Transverse colon (tissue), 4 donors: ENCODE measurements around the gene OR6M1. TPM values are rescaled to one million over a fixed set of nuclear protein-coding genes. Genes with fewer than 3 reads are reported as not detected.

ENCODE experiments used
- DNase-seq: peaks from one replicate; pipeline ENCODE4 v3.0.0-alpha.2; 2019
- H3K27ac ChIP-seq, 4 donors: fragments of 200-600 bp; sonication (generic); 2 replicates each; pipeline ENCODE4 v1.5.1; 2016 to 2018; ENCODE audit warnings: inconsistent platforms in 4 of 4
- H3K27me3 ChIP-seq: fragments of 200-600 bp; sonication (generic); 2 replicates; pipeline ENCODE4 v1.5.1; 2017; ENCODE audit warnings: inconsistent platforms
- H3K36me3 ChIP-seq, 4 donors: fragments of 200-600 bp; sonication (generic); 2 replicates each; pipeline ENCODE4 v1.5.1; 2017 to 2019; ENCODE audit warnings: inconsistent platforms in 4 of 4
- H3K4me1 ChIP-seq, 4 donors: fragments of 200-600 bp; sonication (generic); 2 replicates each; pipeline ENCODE4 v1.5.1; 2017 to 2020; ENCODE audit warnings: inconsistent platforms in 4 of 4
- H3K4me3 ChIP-seq, 4 donors: fragments of 200-600 bp; sonication (generic); 1 replicate in 1 of 4; 2 replicates in 3 of 4; pipeline versions ENCODE4 v1.5.1 to v1.6.1; 2017 to 2019; ENCODE audit warnings: inconsistent platforms in 4 of 4
- H3K9me3 ChIP-seq, 2 donors: fragments of 200-600 bp; sonication (generic); 2 replicates each; pipeline ENCODE4 v1.5.1; 2017 to 2019; ENCODE audit warnings: inconsistent platforms in 2 of 2
- CTCF ChIP-seq, 5 experiments: fragments of 200-600 bp in 3 of 5; fragments of 450-650 bp in 2 of 5; sonication (generic) in 3 of 5; IDR thresholded peaks; 1 replicate in 2 of 5; 2 replicates in 3 of 5; pipeline ENCODE4 v1.5.1; 2016 to 2017; ENCODE audit warnings: antibody characterized with exemption in 5 of 5, inconsistent platforms in 3 of 5, mild to moderate bottlenecking in 2 of 5, moderate library complexity in 1 of 5
- EP300 ChIP-seq: sonication (generic); formaldehyde crosslinking; IDR thresholded peaks from one replicate; pipeline ENCODE4 v1.6.1; 2017; ENCODE audit warnings: antibody characterized with exemption, low read depth
- POLR2A ChIP-seq: fragments of 450-650 bp; IDR thresholded peaks from one replicate; pipeline ENCODE4 v1.6.1; 2016; ENCODE audit warnings: antibody characterized with exemption, mild to moderate bottlenecking, moderate library complexity
- POLR2AphosphoS5 ChIP-seq, 3 donors: sonication (generic); formaldehyde crosslinking; IDR thresholded peaks; one replicate each; pipeline ENCODE4 v1.6.1; 2016; ENCODE audit warnings: antibody characterized with exemption in 3 of 3
- WGBS, 2 donors: methylation state at CpG; one replicate each; pipeline ENCODE4 v1.1.5; 2018; ENCODE audit warnings: low coverage in 1 of 2; 5-methylcytosine and 5-hydroxymethylcytosine counted together
- in situ Hi-C, 4 donors: fragments of 200-750 bp; cut with MboI; loops; one replicate each; pipeline versions ENCODE4 v1.15.0 to v1.15.1; 2017; ENCODE audit warnings: low sequenced_read_pairs in 3 of 4, low pct_ligation_motif_present in 1 of 4, low pct_unique_long_range_greater_than_20kb in 1 of 4
- intact Hi-C: fragments of 100-400 bp; cut with DNase I; formaldehyde crosslinking; loops from one replicate; pipeline ENCODE4 v1.15.1; 2023; ENCODE audit warnings: low total_unique reads
- total RNA-seq, 4 donors: library from RNA; depleted of rRNA; stranded (reverse); fragments of >200 nt; gene quantifications; one replicate each; pipeline ENCODE4 v1.1.0, GENCODE V29; 2016

Gene OR6M1
- total RNA-seq, 4 donors from 2014 or later, result not detected

DNA sequence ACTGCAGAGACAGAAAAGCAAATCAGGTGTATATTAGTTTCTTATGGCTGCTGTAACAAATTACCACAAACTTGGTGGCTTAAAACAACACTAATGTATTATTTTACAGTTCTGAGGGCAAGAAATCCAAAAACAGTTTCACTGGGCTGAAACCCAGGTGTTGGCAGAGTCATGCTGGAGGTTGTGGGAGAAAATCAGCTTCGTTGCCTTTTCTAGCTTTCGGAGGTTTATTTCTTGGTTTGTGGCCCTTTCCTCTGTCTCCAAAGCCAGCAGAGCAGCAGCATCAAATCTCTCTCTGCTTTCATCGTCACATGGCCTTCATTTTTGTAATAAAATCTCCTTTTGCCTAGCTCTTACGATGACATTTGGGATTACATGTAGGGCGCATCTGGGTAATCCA, 33.0 kb upstream of the OR6M1 start:
- Histone ChIP-seq H3K4me3 (no peak overlapping the region), H3K27ac (no peak overlapping the region), H3K4me1 (no peaks in the 10 kb centered on the region), H3K36me3 (no peaks in the 10 kb centered on the region), H3K27me3 (no peaks in the 10 kb centered on the region), H3K9me3 (no peaks in the 10 kb centered on the region)
- intact Hi-C loops (no loop called here), in situ Hi-C loops (no loop called here)
- no peak for DNase-seq
- no peak for TF ChIP-seq CTCF (IDR thresholded peaks at IDR 0.05)
- no peak for TF ChIP-seq POLR2AphosphoS5 (IDR thresholded peaks at IDR 0.05)
- no peak for TF ChIP-seq POLR2A
- TF ChIP-seq EP300, result no peak
- 82 to 87% methylated on average over 5 of the region's 5 CpGs for WGBS, 2 donors

- H3K27me3 ChIP-seq, result no peaks in the 10 kb centered on the region
- intact Hi-C loops (no loop called here), in situ Hi-C loops (no loop called here)
- no peak overlapping the region for H3K27ac ChIP-seq
- DNase-seq, result no peak
- H3K9me3 ChIP-seq, result no peaks in the 10 kb centered on the region
- H3K4me1 ChIP-seq, result no peaks in the 10 kb centered on the region
- H3K36me3 ChIP-seq, result no peaks in the 10 kb centered on the region
- H3K4me3 ChIP-seq, result no peak overlapping the region
- TF ChIP-seq EP300 (no peak), POLR2A (no peak), CTCF (IDR thresholded peaks at IDR 0.05) (no peak), POLR2AphosphoS5 (IDR thresholded peaks at IDR 0.05) (no peak)
- WGBS, 2 donors, result 79 to 86% methylated on average over 1 of the region's 1 CpG
Measured at GRCh38 chr11:123838659-123839058, 32.5 kb upstream of the OR6M1 start.

DNA sequence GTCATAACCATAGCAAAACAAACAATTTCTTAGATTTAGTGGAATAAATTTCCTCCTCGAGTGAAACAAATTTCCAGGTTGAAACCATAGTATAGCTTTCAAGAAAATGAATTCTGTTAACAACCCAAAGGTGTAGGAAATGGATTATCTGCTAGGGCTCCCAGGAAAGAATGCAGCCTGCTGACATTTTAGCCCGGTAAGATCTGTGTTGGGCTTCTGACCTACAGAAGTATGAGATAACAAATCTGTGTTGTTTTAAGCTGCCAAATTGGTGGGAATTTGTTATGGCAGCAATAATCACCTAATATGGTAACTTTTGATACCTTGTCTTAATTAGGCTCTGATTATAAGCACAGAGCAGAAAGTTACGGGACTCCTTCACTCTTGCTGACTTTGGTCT, 32.0 kb upstream of the OR6M1 start:
- Histone ChIP-seq H3K9me3 (no peaks in the 10 kb centered on the region), H3K36me3 (no peaks in the 10 kb centered on the region), H3K27me3 (no peaks in the 10 kb centered on the region), H3K27ac (no peak overlapping the region), H3K4me1 (no peaks in the 10 kb centered on the region), H3K4me3 (no peak overlapping the region)
- DNase-seq, result no peak
- intact Hi-C loops, result no loop called here
- 47 to 59% methylated on average over 3 of the region's 3 CpGs for WGBS, 2 donors
- no peak for TF ChIP-seq POLR2A
- no peak for TF ChIP-seq CTCF (IDR thresholded peaks at IDR 0.05)
- TF ChIP-seq EP300, result no peak
- TF ChIP-seq POLR2AphosphoS5 (IDR thresholded peaks at IDR 0.05), result no peak
- in situ Hi-C loops, result no loop called here

GRCh38 chr11:123833095-123833494, 26.9 kb upstream of the OR6M1 start:
- no peaks in the 10 kb centered on the region for H3K27me3 ChIP-seq
- intact Hi-C loops (no loop called here), in situ Hi-C loops (no loop called here)
- no peak overlapping the region for H3K4me3 ChIP-seq
- no peaks in the 10 kb centered on the region for H3K9me3 ChIP-seq
- H3K36me3 ChIP-seq, result no peaks in the 10 kb centered on the region
- TF ChIP-seq CTCF (IDR thresholded peaks at IDR 0.05), result no peak
- TF ChIP-seq EP300, result no peak
- TF ChIP-seq POLR2A, result no peak
- TF ChIP-seq POLR2AphosphoS5 (IDR thresholded peaks at IDR 0.05), result no peak
- 83 to 84% methylated on average over 2 of the region's 2 CpGs for WGBS, 2 donors
- no peak overlapping the region for H3K27ac ChIP-seq
- no peak for DNase-seq
- no peaks in the 10 kb centered on the region for H3K4me1 ChIP-seq
